Measurements from ENCODE around the gene SKIC8. TPM values are rescaled to one million over a fixed set of nuclear protein-coding genes. Genes with fewer than 3 reads are reported as not detected.

The SKIC8 gene
- total RNA-seq, 2 donors from 2014 or later = 29.8 to 38.6 TPM

GRCh38 chr15:78322724-78323521, 23.5 kb upstream of the SKIC8 start:
- Histone ChIP-seq H3K4me1 (no peaks in the 10 kb centered on the region), H3K36me3 (no peaks in the 10 kb centered on the region), H3K4me3 (no peak overlapping the region), H3K9me3 (no peaks in the 10 kb centered on the region), H3K27ac (no peak overlapping the region), H3K27me3 (no peaks in the 10 kb centered on the region)
- DNase-seq (ENCODE audit: low spot score) = no peak
- no peak for TF ChIP-seq CTCF (IDR thresholded peaks at IDR 0.05)

GRCh38 chr15:78322243-78322642, 22.8 kb upstream of the SKIC8 start:
- no peaks in the 10 kb centered on the region for H3K36me3 ChIP-seq
- H3K4me1 ChIP-seq = no peaks in the 10 kb centered on the region
- DNase-seq (ENCODE audit: low spot score) = no peak
- no peaks in the 10 kb centered on the region for H3K27me3 ChIP-seq
- H3K9me3 ChIP-seq = no peaks in the 10 kb centered on the region
- no peak overlapping the region for H3K4me3 ChIP-seq
- H3K27ac ChIP-seq = no peak overlapping the region
- no peak for TF ChIP-seq CTCF (IDR thresholded peaks at IDR 0.05)

GRCh38 chr15:78321786-78322185, 22.4 kb upstream of the SKIC8 start:
- no peaks in the 10 kb centered on the region for H3K36me3 ChIP-seq
- H3K4me3 ChIP-seq = no peak overlapping the region
- no peak overlapping the region for H3K27ac ChIP-seq
- no peaks in the 10 kb centered on the region for H3K27me3 ChIP-seq
- no peaks in the 10 kb centered on the region for H3K9me3 ChIP-seq
- no peaks in the 10 kb centered on the region for H3K4me1 ChIP-seq
- no peak for TF ChIP-seq CTCF (IDR thresholded peaks at IDR 0.05)
- DNase-seq (ENCODE audit: low spot score) = no peak

GRCh38 chr15:78321041-78321570, 21.7 kb upstream of the SKIC8 start:
- H3K27ac ChIP-seq = no peak overlapping the region
- no peaks in the 10 kb centered on the region for H3K9me3 ChIP-seq
- no peaks in the 10 kb centered on the region for H3K36me3 ChIP-seq
- no peak overlapping the region for H3K4me3 ChIP-seq
- no peaks in the 10 kb centered on the region for H3K4me1 ChIP-seq
- no peaks in the 10 kb centered on the region for H3K27me3 ChIP-seq
- no peak for DNase-seq (ENCODE audit: low spot score)
- no peak for TF ChIP-seq CTCF (IDR thresholded peaks at IDR 0.05)

GRCh38 chr15:78320183-78320582, 20.8 kb upstream of the SKIC8 start:
- H3K36me3 ChIP-seq = no peaks in the 10 kb centered on the region
- H3K4me3 ChIP-seq = no peak overlapping the region
- no peaks in the 10 kb centered on the region for H3K4me1 ChIP-seq
- H3K27me3 ChIP-seq = no peaks in the 10 kb centered on the region
- DNase-seq (ENCODE audit: low spot score) = no peak
- no peak for TF ChIP-seq CTCF (IDR thresholded peaks at IDR 0.05)
- no peaks in the 10 kb centered on the region for H3K9me3 ChIP-seq
- H3K27ac ChIP-seq = no peak overlapping the region
